HCT116 (cell line): Measurements from ENCODE around the gene MARCHF2. TPM values are rescaled to one million over a fixed set of nuclear protein-coding genes. Genes with fewer than 3 reads are reported as not detected.

ENCODE experiments used
- ATAC-seq: fragments of 200-7000 bp; cut with Tn5 transposase; 2 replicates; pipeline ENCODE4 v1.9.1; 2020; ENCODE audit warnings: mild to moderate bottlenecking, moderate library complexity
- BruUV-seq: library from RNA; stranded (reverse); fragments of 400-500 nt; replicated peaks from 2 replicates; lab custom pipeline; 2021; lab: Mats Ljungman, UMichigan
- CTCF ChIA-PET: fragments of 300-600 bp; sonication (Branson Sonifier 250); formaldehyde crosslinking; loops from one replicate; lab custom pipeline; 2021; ENCODE audit warnings: antibody characterized with exemption; lab: Charles Lee
- POLR2A ChIA-PET: fragments of 300-600, 350-600 bp; sonication (Branson Sonifier 250); formaldehyde crosslinking; loops from one replicate; lab custom pipeline; 2021; ENCODE audit warnings: antibody characterized with exemption; lab: Charles Lee
- RAD21 ChIA-PET, 2 experiments: fragments of 300-600 bp; sonication (Branson Sonifier 250); formaldehyde crosslinking; loops; one replicate each; lab custom pipeline; 2023; ENCODE audit warnings: low total read pairs in 2 of 2; ENCODE audit not compliant: uncharacterized antibody in 2 of 2, unreplicated experiment in 2 of 2, low non-redundant PET in 1 of 2; lab: Charles Lee
- DNase-seq: peaks from one replicate; pipeline ENCODE4 v3.0.0-alpha.2; 2010; ENCODE audit warnings: low read depth, low spot score
- H2AFZ ChIP-seq: fragments of 200-600 bp; shearing (Covaris generic), sonication (generic); 2 replicates; pipeline ENCODE4 v1.6.1; 2017; ENCODE audit warnings: low read depth, mixed run types, mixed read lengths, antibody characterized with exemption, low read length; ENCODE audit not compliant: poor library complexity, severe bottlenecking
- H3K27ac ChIP-seq: 2 replicates; pipeline ENCODE4 v1.5.1; 2012; ENCODE audit warnings: low read depth, low read length
- H3K27me3 ChIP-seq: fragments of 200-600 bp; sonication (generic); 2 replicates; pipeline ENCODE4 v1.6.1; 2016; ENCODE audit warnings: mixed run types, low read length, mixed read lengths; ENCODE audit not compliant: insufficient read depth
- H3K36me3 ChIP-seq, 2 experiments: fragments of 200-500 bp in 1 of 2; fragments of 200-600 bp in 1 of 2; sonication (Bioruptor generic) in 1 of 2; sonication (generic) in 1 of 2; 2 replicates each; pipeline versions ENCODE4 v1.5.1 to v1.6.1; 2014 to 2016; ENCODE audit warnings: low read length in 2 of 2, inconsistent platforms in 1 of 2, mixed read lengths in 1 of 2, mixed run types in 1 of 2; ENCODE audit not compliant: insufficient read depth in 2 of 2, control insufficient read depth in 1 of 2
- H3K4me1 ChIP-seq, 2 experiments: fragments of 200-600 bp in 1 of 2; sonication (generic) in 1 of 2; 2 replicates each; pipeline versions ENCODE4 v1.5.1 to v1.6.1; 2012 to 2017; ENCODE audit warnings: low read length in 2 of 2, inconsistent platforms in 1 of 2, mild to moderate bottlenecking in 1 of 2, mixed read lengths in 1 of 2, mixed run types in 1 of 2, moderate library complexity in 1 of 2; ENCODE audit not compliant: insufficient read depth in 2 of 2, control insufficient read depth in 1 of 2
- H3K4me2 ChIP-seq: fragments of 200-600 bp; sonication (generic); 2 replicates; pipeline ENCODE4 v1.6.1; 2017; ENCODE audit warnings: mixed run types, low read length, mixed read lengths
- H3K4me3 ChIP-seq, 2 experiments: fragments of 200-600 bp in 1 of 2; sonication (generic) in 1 of 2; replicated peaks in 1 of 2; 2 replicates each; pipeline ENCODE4 v1.5.1; 2011 to 2016; ENCODE audit warnings: low read length in 2 of 2, control low read depth in 1 of 2, low read depth in 1 of 2, mild to moderate bottlenecking in 1 of 2, mixed read lengths in 1 of 2, mixed run types in 1 of 2
- H3K79me2 ChIP-seq: fragments of 200-600 bp; sonication (generic); 2 replicates; pipeline ENCODE4 v1.6.1; 2017; ENCODE audit warnings: mild to moderate bottlenecking, mixed run types, low read length, moderate library complexity, mixed read lengths; ENCODE audit not compliant: insufficient read depth
- H3K9ac ChIP-seq: fragments of 200-600 bp; sonication (generic); 2 replicates; pipeline ENCODE4 v1.6.1; 2016; ENCODE audit warnings: low read length, mixed read lengths
- H3K9me2 ChIP-seq: fragments of 200-600 bp; sonication (generic), shearing (Covaris generic); 2 replicates; pipeline ENCODE4 v1.6.1; 2017; ENCODE audit warnings: mixed run types, mild to moderate bottlenecking, moderate library complexity; ENCODE audit not compliant: insufficient read depth
- H3K9me3 ChIP-seq, 2 experiments: fragments of 200-500 bp in 1 of 2; fragments of 200-600 bp in 1 of 2; sonication (Bioruptor generic) in 1 of 2; sonication (generic) in 1 of 2; 2 replicates each; pipeline ENCODE4 v1.6.1; 2014 to 2017; ENCODE audit warnings: low read length in 2 of 2, mixed read lengths in 2 of 2, inconsistent platforms in 1 of 2, low read depth in 1 of 2, mild to moderate bottlenecking in 1 of 2, mixed run types in 1 of 2, moderate library complexity in 1 of 2; ENCODE audit not compliant: control insufficient read depth in 1 of 2, insufficient read depth in 1 of 2
- H4K20me1 ChIP-seq: fragments of 200-600 bp; sonication (generic), shearing (Covaris generic); 2 replicates; pipeline ENCODE4 v1.6.1; 2017; ENCODE audit warnings: mixed run types, mild to moderate bottlenecking, moderate library complexity; ENCODE audit not compliant: insufficient read depth
- CBX3 ChIP-seq: IDR thresholded peaks from 2 replicates; pipeline ENCODE4 v1.6.1; 2012; ENCODE audit warnings: low read depth
- CEBPB ChIP-seq: IDR thresholded peaks from 2 replicates; pipeline ENCODE4 v1.6.1; 2012; ENCODE audit warnings: low read depth
- ELF1 ChIP-seq: IDR thresholded peaks from 2 replicates; pipeline ENCODE4 v1.6.1; 2012; ENCODE audit warnings: low read depth, borderline replicate concordance
- EZH2 ChIP-seq: fragments of 200-600 bp; sonication (generic); IDR thresholded peaks from 2 replicates; pipeline ENCODE4 v1.6.1; 2017; ENCODE audit warnings: antibody characterized with exemption, mixed run types
- SRF ChIP-seq: IDR thresholded peaks from 2 replicates; pipeline ENCODE4 v1.6.1; 2012; ENCODE audit warnings: low read depth
- ZFX ChIP-seq: fragments of 450-650 bp; IDR thresholded peaks from 2 replicates; pipeline ENCODE4 v1.6.1; 2017
- intact Hi-C: fragments of 100-400 bp; cut with micrococcal nuclease; formaldehyde crosslinking; loops from 2 replicates; pipeline ENCODE4 v1.10.0; 2022
- total RNA-seq: library from RNA; stranded (reverse); gene quantifications from one replicate; pipeline ENCODE4 v1.2.1, GENCODE V29; 2021; ENCODE audit not compliant: unreplicated experiment
- TF ChIP-seq, protein P1 (sequence below): IDR thresholded peaks from 2 replicates; pipeline ENCODE4 v1.6.1; 2012; ENCODE audit warnings: low read depth
- TF ChIP-seq, protein P2 (sequence below), 3 experiments: fragments of 200-600 bp in 1 of 3; sonication (generic) in 1 of 3; IDR thresholded peaks in 2 of 3; conservative IDR thresholded peaks in 1 of 3; 2 replicates each; pipeline ENCODE4 v1.5.1; 2012 to 2017; ENCODE audit warnings: low read depth in 2 of 3, low read length in 2 of 3, antibody characterized with exemption in 1 of 3, borderline replicate concordance in 1 of 3, control low read depth in 1 of 3, mild to moderate bottlenecking in 1 of 3, mixed read lengths in 1 of 3, mixed run types in 1 of 3, moderate library complexity in 1 of 3; ENCODE audit not compliant: insufficient read depth in 1 of 3
- TF ChIP-seq, protein P3 (sequence below): IDR thresholded peaks from 2 replicates; pipeline ENCODE4 v1.6.1; 2011; ENCODE audit warnings: mild to moderate bottlenecking, low read length, moderate library complexity; ENCODE audit not compliant: insufficient replicate concordance; ENCODE audit errors: extremely low read depth

The MARCHF2 gene
- total RNA-seq, 1 experiment from 2014 or later, result 22.5 TPM

DNA sequence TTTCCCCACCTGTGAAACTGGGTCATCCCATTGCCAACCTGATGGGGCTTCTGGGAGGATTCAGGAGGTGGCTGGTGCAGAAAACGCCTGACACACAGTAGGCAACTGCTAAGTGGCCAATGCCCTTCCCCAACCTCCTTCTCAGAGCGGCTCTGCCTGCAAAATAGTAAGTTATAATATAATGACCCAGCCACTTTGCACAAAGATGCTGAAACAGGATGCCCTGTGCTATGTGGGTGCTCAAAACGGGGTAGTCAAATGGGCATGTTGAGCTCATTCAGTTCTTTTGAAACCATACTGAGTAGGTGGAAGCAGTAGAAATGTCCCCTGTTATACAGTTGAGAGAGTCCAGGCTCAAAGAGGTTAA lies 507 bp downstream of the MARCHF2 start (continued):
- TF ChIP-seq, protein P1, sequence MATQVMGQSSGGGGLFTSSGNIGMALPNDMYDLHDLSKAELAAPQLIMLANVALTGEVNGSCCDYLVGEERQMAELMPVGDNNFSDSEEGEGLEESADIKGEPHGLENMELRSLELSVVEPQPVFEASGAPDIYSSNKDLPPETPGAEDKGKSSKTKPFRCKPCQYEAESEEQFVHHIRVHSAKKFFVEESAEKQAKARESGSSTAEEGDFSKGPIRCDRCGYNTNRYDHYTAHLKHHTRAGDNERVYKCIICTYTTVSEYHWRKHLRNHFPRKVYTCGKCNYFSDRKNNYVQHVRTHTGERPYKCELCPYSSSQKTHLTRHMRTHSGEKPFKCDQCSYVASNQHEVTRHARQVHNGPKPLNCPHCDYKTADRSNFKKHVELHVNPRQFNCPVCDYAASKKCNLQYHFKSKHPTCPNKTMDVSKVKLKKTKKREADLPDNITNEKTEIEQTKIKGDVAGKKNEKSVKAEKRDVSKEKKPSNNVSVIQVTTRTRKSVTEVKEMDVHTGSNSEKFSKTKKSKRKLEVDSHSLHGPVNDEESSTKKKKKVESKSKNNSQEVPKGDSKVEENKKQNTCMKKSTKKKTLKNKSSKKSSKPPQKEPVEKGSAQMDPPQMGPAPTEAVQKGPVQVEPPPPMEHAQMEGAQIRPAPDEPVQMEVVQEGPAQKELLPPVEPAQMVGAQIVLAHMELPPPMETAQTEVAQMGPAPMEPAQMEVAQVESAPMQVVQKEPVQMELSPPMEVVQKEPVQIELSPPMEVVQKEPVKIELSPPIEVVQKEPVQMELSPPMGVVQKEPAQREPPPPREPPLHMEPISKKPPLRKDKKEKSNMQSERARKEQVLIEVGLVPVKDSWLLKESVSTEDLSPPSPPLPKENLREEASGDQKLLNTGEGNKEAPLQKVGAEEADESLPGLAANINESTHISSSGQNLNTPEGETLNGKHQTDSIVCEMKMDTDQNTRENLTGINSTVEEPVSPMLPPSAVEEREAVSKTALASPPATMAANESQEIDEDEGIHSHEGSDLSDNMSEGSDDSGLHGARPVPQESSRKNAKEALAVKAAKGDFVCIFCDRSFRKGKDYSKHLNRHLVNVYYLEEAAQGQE, result no peak
- TF ChIP-seq, protein P2, sequence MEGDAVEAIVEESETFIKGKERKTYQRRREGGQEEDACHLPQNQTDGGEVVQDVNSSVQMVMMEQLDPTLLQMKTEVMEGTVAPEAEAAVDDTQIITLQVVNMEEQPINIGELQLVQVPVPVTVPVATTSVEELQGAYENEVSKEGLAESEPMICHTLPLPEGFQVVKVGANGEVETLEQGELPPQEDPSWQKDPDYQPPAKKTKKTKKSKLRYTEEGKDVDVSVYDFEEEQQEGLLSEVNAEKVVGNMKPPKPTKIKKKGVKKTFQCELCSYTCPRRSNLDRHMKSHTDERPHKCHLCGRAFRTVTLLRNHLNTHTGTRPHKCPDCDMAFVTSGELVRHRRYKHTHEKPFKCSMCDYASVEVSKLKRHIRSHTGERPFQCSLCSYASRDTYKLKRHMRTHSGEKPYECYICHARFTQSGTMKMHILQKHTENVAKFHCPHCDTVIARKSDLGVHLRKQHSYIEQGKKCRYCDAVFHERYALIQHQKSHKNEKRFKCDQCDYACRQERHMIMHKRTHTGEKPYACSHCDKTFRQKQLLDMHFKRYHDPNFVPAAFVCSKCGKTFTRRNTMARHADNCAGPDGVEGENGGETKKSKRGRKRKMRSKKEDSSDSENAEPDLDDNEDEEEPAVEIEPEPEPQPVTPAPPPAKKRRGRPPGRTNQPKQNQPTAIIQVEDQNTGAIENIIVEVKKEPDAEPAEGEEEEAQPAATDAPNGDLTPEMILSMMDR (IDR thresholded peaks at IDR 0.05 in 2 of 3, conservative IDR thresholded peaks at IDR 0.05 in 1 of 3; ENCODE audit: borderline replicate concordance in 1 of 3, insufficient read depth in 1 of 3, low read depth in 2 of 3, low read length in 2 of 3), result no peak
- no peak for TF ChIP-seq ZFX
- TF ChIP-seq, protein P3, sequence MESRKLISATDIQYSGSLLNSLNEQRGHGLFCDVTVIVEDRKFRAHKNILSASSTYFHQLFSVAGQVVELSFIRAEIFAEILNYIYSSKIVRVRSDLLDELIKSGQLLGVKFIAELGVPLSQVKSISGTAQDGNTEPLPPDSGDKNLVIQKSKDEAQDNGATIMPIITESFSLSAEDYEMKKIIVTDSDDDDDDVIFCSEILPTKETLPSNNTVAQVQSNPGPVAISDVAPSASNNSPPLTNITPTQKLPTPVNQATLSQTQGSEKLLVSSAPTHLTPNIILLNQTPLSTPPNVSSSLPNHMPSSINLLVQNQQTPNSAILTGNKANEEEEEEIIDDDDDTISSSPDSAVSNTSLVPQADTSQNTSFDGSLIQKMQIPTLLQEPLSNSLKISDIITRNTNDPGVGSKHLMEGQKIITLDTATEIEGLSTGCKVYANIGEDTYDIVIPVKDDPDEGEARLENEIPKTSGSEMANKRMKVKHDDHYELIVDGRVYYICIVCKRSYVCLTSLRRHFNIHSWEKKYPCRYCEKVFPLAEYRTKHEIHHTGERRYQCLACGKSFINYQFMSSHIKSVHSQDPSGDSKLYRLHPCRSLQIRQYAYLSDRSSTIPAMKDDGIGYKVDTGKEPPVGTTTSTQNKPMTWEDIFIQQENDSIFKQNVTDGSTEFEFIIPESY, result no peak

DNA sequence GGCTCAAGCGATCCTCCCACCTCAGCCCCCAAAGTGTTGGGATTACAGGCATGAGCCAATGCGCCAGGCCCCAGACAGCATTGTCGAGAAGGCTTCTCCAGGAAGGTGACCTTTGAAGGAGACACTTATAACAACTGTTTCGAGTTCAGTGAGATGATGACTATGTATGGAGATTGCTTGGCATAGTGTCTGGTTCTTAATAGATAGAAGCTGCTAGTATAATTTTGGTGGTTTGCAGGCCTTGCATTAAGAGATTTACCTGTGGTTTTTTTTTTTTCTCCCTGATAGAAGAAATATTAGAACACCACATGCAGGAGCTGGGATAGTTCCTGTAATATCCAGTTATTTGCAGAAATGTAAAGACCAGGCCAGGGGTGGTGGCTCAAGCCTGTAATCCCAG lies 3.7 kb downstream of the MARCHF2 start:
- Histone ChIP-seq H3K36me3 (no peaks in the 10 kb centered on the region), H3K4me1 (peaks cover 27 to 30% of the 10 kb centered on the region in 2 experiments), H2AFZ (no peak overlapping the region), H4K20me1 (no peaks in the 10 kb centered on the region), H3K79me2 (no peaks in the 10 kb centered on the region), H3K9me3 (no peaks in the 10 kb centered on the region), H3K9ac (no peak overlapping the region), H3K4me2 (no peak overlapping the region), H3K4me3 (no peak overlapping the region), H3K27me3 (no peaks in the 10 kb centered on the region), H3K27ac (no peak overlapping the region), H3K9me2 (no peaks in the 10 kb centered on the region)
- CTCF ChIA-PET, result interaction anchor here (1.0 kb wide), 1 partner anchor 162 kb away, joined by 3 read pairs; no protein-coding TSS in a partner anchor
- intact Hi-C loops, result loop anchor here (10.0 kb wide), 1 partner anchor 98 kb away; the partner anchor contains the start of gene ZNF414
- BruUV-seq, result no TSS peak
- DNase-seq (no peak), ATAC-seq (no peak)
- RAD21 ChIA-PET, result no interaction called here
- POLR2A ChIA-PET, result no interaction called here
- TF ChIP-seq CBX3 (no peak), EZH2 (no peak), CEBPB (no peak), SRF (no peak), ELF1 (no peak)
- TF ChIP-seq, protein P3, result no peak
- TF ChIP-seq, protein P1, result no peak
